Right atrium auricular region (tissue), 2 donors: Measurements from ENCODE around the gene MRPL12. TPM values are rescaled to one million over a fixed set of nuclear protein-coding genes. Genes with fewer than 3 reads are reported as not detected.

Source experiments
- DNase-seq: peaks from one replicate; pipeline ENCODE4 v3.0.0-alpha.2; 2019; ENCODE audit warnings: low spot score
- H3K27ac ChIP-seq, 2 donors: fragments of 200-600 bp; sonication (generic); 1 replicate in 1 of 2; 2 replicates in 1 of 2; pipeline ENCODE4 v1.5.1; 2016 to 2019
- H3K27me3 ChIP-seq, 2 donors: fragments of 200-600 bp; sonication (generic); one replicate each; pipeline versions ENCODE4 v1.5.1 to v1.6.0; 2017 to 2019
- H3K36me3 ChIP-seq: fragments of 200-600 bp; sonication (generic); one replicate; pipeline ENCODE4 v1.5.1; 2016
- H3K4me1 ChIP-seq, 2 donors: fragments of 200-600 bp; sonication (generic); one replicate each; pipeline versions ENCODE4 v1.5.1 to v1.6.0; 2017 to 2019
- H3K4me3 ChIP-seq, 2 donors: fragments of 200-600 bp; sonication (generic); 1 replicate in 1 of 2; 2 replicates in 1 of 2; pipeline ENCODE4 v1.5.1; 2017 to 2019; ENCODE audit warnings: mild to moderate bottlenecking in 1 of 2, moderate library complexity in 1 of 2
- H3K9me3 ChIP-seq, 2 donors: fragments of 200-600 bp; sonication (generic); one replicate each; pipeline ENCODE4 v1.5.1; 2019
- total RNA-seq, 2 donors: library from RNA; depleted of rRNA; stranded (reverse); fragments of >200 nt; gene quantifications; one replicate each; pipeline ENCODE4 v1.1.0, GENCODE V29; 2016
- TF ChIP-seq, protein P1 (sequence below), 2 donors: fragments of 200-600 bp; sonication (generic); IDR thresholded peaks; one replicate each; pipeline ENCODE4 v1.5.1; 2019; ENCODE audit warnings: antibody characterized with exemption in 2 of 2

The MRPL12 gene
- total RNA-seq, 2 donors from 2014 or later: 87.9 to 127 TPM

DNA sequence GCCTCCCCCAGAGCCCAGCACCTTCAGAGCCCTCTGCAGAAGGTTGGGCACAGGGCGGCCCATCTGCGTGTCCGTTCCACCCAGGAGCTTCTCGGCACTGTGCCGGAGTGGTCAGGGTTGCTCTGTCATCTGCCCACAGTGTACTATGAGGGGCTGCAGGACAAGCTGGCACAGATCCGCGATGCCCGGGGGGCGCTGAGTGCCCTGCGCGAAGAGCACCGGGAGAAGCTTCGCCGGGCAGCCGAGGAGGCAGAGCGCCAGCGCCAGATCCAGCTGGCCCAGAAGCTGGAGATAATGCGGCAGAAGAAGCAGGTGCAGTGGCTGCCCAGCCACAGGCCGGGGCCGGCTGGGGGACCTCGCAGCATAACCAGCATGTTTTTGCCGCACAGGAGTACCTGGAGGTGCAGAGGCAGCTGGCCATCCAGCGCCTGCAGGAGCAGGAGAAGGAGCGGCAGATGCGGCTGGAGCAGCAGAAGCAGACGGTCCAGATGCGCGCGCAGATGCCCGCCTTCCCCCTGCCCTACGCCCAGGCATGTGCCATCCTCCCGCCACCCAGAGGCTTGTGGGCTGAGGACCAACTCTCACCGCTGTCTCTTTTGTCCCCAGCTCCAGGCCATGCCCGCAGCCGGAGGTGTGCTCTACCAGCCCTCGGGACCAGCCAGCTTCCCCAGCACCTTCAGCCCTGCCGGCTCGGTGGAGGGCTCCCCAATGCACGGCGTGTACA lies 6.8 kb upstream of the MRPL12 start:
- DNase-seq: no peak
- peaks cover 89% of the 10 kb centered on the region for H3K36me3 ChIP-seq

DNA sequence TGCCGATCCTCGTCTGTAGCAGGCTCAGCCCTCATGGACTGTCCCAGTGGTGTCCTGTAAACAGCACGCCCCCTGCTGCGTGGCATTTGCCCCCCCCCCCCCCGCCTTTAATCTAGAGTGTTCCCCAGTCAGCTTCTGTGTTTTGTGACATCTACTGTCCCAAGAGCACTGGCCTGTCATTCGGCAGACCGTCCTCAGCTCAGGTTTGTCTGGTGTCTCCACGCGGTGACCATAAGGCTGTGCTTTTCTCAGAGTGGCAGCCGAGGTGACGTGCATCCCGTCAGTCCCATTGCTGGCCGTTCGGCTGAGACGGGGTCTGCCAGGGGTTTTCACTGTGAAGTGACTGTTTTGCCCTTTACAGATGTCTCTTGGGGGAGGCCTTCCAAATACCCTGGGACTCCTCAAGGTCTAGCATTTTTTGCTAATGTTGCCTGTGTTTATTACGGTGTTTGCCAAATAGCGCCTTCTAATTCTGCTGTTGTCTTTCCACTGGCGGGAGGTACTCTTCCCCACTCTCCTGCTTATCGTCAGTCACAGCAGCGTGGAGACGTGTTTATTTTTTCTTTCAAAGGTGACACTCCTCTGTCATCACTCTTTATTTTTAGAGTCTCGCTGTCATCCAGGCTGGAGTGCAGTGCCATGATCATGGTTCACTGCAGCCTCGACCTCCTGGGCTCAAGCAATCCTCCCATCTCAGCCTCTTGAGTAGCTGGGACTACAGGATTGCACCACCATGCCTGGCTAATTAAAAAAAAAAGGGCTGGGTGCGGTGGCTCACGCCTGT lies 5.7 kb upstream of the MRPL12 start:
- TF ChIP-seq, protein P1, sequence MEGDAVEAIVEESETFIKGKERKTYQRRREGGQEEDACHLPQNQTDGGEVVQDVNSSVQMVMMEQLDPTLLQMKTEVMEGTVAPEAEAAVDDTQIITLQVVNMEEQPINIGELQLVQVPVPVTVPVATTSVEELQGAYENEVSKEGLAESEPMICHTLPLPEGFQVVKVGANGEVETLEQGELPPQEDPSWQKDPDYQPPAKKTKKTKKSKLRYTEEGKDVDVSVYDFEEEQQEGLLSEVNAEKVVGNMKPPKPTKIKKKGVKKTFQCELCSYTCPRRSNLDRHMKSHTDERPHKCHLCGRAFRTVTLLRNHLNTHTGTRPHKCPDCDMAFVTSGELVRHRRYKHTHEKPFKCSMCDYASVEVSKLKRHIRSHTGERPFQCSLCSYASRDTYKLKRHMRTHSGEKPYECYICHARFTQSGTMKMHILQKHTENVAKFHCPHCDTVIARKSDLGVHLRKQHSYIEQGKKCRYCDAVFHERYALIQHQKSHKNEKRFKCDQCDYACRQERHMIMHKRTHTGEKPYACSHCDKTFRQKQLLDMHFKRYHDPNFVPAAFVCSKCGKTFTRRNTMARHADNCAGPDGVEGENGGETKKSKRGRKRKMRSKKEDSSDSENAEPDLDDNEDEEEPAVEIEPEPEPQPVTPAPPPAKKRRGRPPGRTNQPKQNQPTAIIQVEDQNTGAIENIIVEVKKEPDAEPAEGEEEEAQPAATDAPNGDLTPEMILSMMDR (IDR thresholded peaks at IDR 0.05): no peak
- H3K9me3 ChIP-seq: no peaks in the 10 kb centered on the region
- H3K4me3 ChIP-seq: no peak overlapping the region
- no peak for DNase-seq
- H3K4me1 ChIP-seq: peaks cover 0 to 39% of the 10 kb centered on the region in 2 donors
- H3K36me3 ChIP-seq: peaks cover 84% of the 10 kb centered on the region
- peak overlapping the region; percentile 71 for H3K27ac ChIP-seq
- H3K27me3 ChIP-seq: no peaks in the 10 kb centered on the region

More for the DNA sequence above, 6.8 kb upstream of the MRPL12 start:
- peaks cover 0 to 29% of the 10 kb centered on the region in 2 donors for H3K4me1 ChIP-seq
- no peak overlapping the region for H3K4me3 ChIP-seq
- H3K27ac ChIP-seq: peak overlapping the region; percentile 71
- no peaks in the 10 kb centered on the region for H3K9me3 ChIP-seq
- H3K27me3 ChIP-seq: no peaks in the 10 kb centered on the region
- TF ChIP-seq, protein P1 (IDR thresholded peaks at IDR 0.05): no peak

DNA sequence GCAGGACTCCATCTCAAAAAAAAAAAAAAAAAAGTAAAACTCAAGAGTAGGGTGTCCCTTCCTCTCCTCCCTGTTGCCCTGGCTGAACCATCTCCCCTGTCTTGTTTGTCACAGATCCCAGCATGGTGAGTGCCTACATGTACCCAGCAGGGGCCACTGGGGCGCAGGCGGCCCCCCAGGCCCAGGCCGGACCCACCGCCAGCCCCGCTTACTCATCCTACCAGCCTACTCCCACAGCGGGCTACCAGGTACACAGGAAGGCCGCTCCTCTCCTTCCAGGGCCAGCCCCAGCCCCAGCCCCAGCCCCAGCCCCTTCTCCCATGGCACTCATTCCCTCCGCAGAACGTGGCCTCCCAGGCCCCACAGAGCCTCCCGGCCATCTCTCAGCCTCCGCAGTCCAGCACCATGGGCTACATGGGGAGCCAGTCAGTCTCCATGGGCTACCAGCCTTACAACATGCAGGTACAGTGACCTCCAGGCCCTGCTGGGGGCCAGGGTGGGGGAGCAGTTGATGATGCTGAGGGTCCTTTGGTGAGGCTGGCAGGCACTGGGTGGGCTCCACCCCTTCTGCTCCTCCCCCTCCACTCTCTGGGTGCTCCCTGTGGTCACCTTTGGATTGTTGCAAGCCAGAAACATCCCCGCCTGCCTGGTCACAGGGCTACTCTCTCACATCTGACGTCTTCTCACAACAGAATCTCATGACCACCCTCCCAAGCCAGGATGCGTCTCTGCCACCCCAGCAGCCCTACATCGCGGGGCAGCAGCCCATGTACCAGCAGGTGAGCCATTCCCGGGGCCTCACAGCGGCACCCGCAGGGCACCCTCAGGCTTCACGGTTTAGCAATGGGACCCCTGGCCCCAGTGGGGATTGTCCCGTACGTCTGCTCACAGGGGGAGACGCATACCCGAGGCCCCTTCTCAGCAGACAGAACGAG lies 2.5 kb upstream of the MRPL12 start:
- no peaks in the 10 kb centered on the region for H3K27me3 ChIP-seq
- no peak overlapping the region for H3K4me3 ChIP-seq
- peaks cover 0 to 53% of the 10 kb centered on the region in 2 donors for H3K4me1 ChIP-seq
- peaks cover 65% of the 10 kb centered on the region for H3K36me3 ChIP-seq
- TF ChIP-seq, protein P1 (IDR thresholded peaks at IDR 0.05): no peak
- H3K9me3 ChIP-seq: no peaks in the 10 kb centered on the region
- no peak overlapping the region for H3K27ac ChIP-seq
- DNase-seq: no peak

DNA sequence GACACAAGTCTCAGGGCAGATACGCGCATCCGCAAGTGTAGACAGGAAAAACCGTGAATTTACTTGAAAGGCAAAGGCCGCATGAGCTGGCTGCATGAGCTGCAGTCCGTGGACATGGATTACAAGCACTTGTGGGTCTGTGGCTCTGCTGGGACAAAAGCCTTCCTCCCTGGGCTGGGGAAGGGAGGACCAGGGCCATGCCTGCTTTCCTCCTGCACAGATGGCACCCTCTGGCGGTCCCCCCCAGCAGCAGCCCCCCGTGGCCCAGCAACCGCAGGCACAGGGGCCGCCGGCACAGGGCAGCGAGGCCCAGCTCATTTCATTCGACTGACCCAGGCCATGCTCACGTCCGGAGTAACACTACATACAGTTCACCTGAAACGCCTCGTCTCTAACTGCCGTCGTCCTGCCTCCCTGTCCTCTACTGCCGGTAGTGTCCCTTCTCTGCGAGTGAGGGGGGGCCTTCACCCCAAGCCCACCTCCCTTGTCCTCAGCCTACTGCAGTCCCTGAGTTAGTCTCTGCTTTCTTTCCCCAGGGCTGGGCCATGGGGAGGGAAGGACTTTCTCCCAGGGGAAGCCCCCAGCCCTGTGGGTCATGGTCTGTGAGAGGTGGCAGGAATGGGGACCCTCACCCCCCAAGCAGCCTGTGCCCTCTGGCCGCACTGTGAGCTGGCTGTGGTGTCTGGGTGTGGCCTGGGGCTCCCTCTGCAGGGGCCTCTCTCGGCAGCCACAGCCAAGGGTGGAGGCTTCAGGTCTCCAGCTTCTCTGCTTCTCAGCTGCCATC lies 1.7 kb upstream of the MRPL12 start:
- DNase-seq: no peak
- no peaks in the 10 kb centered on the region for H3K9me3 ChIP-seq
- TF ChIP-seq, protein P1 (IDR thresholded peaks at IDR 0.05): no peak
- H3K4me3 ChIP-seq: peak overlapping the region in 1 of 2 donors; percentile 81
- H3K4me1 ChIP-seq: peaks cover 0 to 52% of the 10 kb centered on the region in 2 donors
- H3K27me3 ChIP-seq: no peaks in the 10 kb centered on the region
- H3K36me3 ChIP-seq: peaks cover 65% of the 10 kb centered on the region
- H3K27ac ChIP-seq: peak overlapping the region in 1 of 2 donors; percentile 94
